Parathyroid adenoma (tissue), 2 donors: ENCODE data around the gene PPP2R1B.

Experiments
- H2AFZ ChIP-seq: fragments of 300-600 bp; sonication (generic); one replicate; pipeline ENCODE4 v1.7.0; 2017; ENCODE audit warnings: antibody characterized with exemption, mild to moderate bottlenecking
- H3K27ac ChIP-seq: fragments of 300-600 bp; sonication (generic); one replicate; pipeline ENCODE4 v1.7.0; 2017
- H3K27me3 ChIP-seq: fragments of 300-600 bp; sonication (generic); one replicate; pipeline ENCODE4 v1.7.0; 2017; ENCODE audit warnings: low read length; ENCODE audit not compliant: control insufficient read depth, insufficient read depth
- H3K36me3 ChIP-seq: fragments of 300-600 bp; sonication (generic); one replicate; pipeline ENCODE4 v1.7.0; 2017; ENCODE audit warnings: low read length; ENCODE audit not compliant: control insufficient read depth, insufficient read depth
- H3K4me1 ChIP-seq: fragments of 300-600 bp; sonication (generic); one replicate; pipeline ENCODE4 v1.7.0; 2017; ENCODE audit warnings: control low read depth
- H3K4me2 ChIP-seq: fragments of 300-600 bp; sonication (generic); one replicate; pipeline ENCODE4 v1.7.0; 2017; ENCODE audit warnings: low read length
- H3K4me3 ChIP-seq: fragments of 300-600 bp; sonication (generic); one replicate; pipeline ENCODE4 v1.7.0; 2017; ENCODE audit warnings: low read depth, low read length
- H3K79me2 ChIP-seq: fragments of 300-600 bp; sonication (generic); one replicate; pipeline ENCODE4 v1.7.0; 2017; ENCODE audit warnings: control low read depth
- H3K9ac ChIP-seq: fragments of 300-600 bp; sonication (generic); one replicate; pipeline ENCODE4 v1.7.0; 2017; ENCODE audit warnings: mild to moderate bottlenecking
- H3K9me3 ChIP-seq: fragments of 300-600 bp; sonication (generic); one replicate; pipeline ENCODE4 v1.7.0; 2017; ENCODE audit warnings: low read length; ENCODE audit not compliant: control insufficient read depth
- CTCF ChIP-seq: fragments of 300-600 bp; sonication (generic); IDR thresholded peaks from one replicate; pipeline ENCODE4 v1.7.0; 2017; ENCODE audit warnings: antibody characterized with exemption, mild to moderate bottlenecking
- donor health status: primary hyperparathyroidism.

PPP2R1B gene

GRCh38 chr11:111778047-111778558 is 11.9 kb upstream of the PPP2R1B start:
- H3K27me3 ChIP-seq: no peaks in the 10 kb centered on the region
- no peak for TF ChIP-seq CTCF
- H3K4me2 ChIP-seq: no peak overlapping the region
- no peaks in the 10 kb centered on the region for H3K36me3 ChIP-seq
- H3K9ac ChIP-seq: no peak overlapping the region
- no peak overlapping the region for H3K4me3 ChIP-seq
- H2AFZ ChIP-seq: no peak overlapping the region
- H3K27ac ChIP-seq: no peak overlapping the region
- no peaks in the 10 kb centered on the region for H3K4me1 ChIP-seq
- no peaks in the 10 kb centered on the region for H3K9me3 ChIP-seq
- no peaks in the 10 kb centered on the region for H3K79me2 ChIP-seq

- H3K36me3 ChIP-seq: no peaks in the 10 kb centered on the region
- H2AFZ ChIP-seq: no peak overlapping the region
- no peaks in the 10 kb centered on the region for H3K4me1 ChIP-seq
- no peaks in the 10 kb centered on the region for H3K79me2 ChIP-seq
- no peak overlapping the region for H3K9ac ChIP-seq
- H3K9me3 ChIP-seq: no peaks in the 10 kb centered on the region
- H3K27ac ChIP-seq: no peak overlapping the region
- TF ChIP-seq CTCF: peak; percentile 65
- H3K4me3 ChIP-seq: no peak overlapping the region
- no peak overlapping the region for H3K4me2 ChIP-seq
- H3K27me3 ChIP-seq: no peaks in the 10 kb centered on the region
These were observed 11.2 kb upstream of the PPP2R1B start for GRCh38 chr11:111777094-111778046.

GRCh38 chr11:111776398-111777093 is 10.4 kb upstream of the PPP2R1B start:
- no peak for TF ChIP-seq CTCF
- no peak overlapping the region for H3K27ac ChIP-seq
- no peak overlapping the region for H3K9ac ChIP-seq
- no peaks in the 10 kb centered on the region for H3K4me1 ChIP-seq
- H3K79me2 ChIP-seq: no peaks in the 10 kb centered on the region
- no peaks in the 10 kb centered on the region for H3K36me3 ChIP-seq
- H3K4me3 ChIP-seq: no peak overlapping the region
- H3K4me2 ChIP-seq: no peak overlapping the region
- H3K9me3 ChIP-seq: no peaks in the 10 kb centered on the region
- no peak overlapping the region for H2AFZ ChIP-seq
- no peaks in the 10 kb centered on the region for H3K27me3 ChIP-seq

- TF ChIP-seq CTCF: no peak
- Histone ChIP-seq H3K27ac (peak overlapping the region; percentile 41), H3K9ac (no peak overlapping the region)
These were observed 8.9 kb upstream of the PPP2R1B start for GRCh38 chr11:111774955-111775710.

More at GRCh38 chr11:111774955-111775710, 8.9 kb upstream of the PPP2R1B start:
- Histone ChIP-seq H2AFZ (no peak overlapping the region), H3K4me2 (no peak overlapping the region), H3K9me3 (no peaks in the 10 kb centered on the region), H3K4me3 (no peak overlapping the region), H3K79me2 (no peaks in the 10 kb centered on the region), H3K4me1 (no peaks in the 10 kb centered on the region), H3K27me3 (no peaks in the 10 kb centered on the region), H3K36me3 (no peaks in the 10 kb centered on the region)
